ENCODE results near the gene TWSG1. TPM values are rescaled to one million over a fixed set of nuclear protein-coding genes. Genes with fewer than 3 reads are reported as not detected.

Gene TWSG1
- total and polyA plus RNA-seq, 8 donors = 8.2 to 76.0 (median 23.6) TPM

DNA sequence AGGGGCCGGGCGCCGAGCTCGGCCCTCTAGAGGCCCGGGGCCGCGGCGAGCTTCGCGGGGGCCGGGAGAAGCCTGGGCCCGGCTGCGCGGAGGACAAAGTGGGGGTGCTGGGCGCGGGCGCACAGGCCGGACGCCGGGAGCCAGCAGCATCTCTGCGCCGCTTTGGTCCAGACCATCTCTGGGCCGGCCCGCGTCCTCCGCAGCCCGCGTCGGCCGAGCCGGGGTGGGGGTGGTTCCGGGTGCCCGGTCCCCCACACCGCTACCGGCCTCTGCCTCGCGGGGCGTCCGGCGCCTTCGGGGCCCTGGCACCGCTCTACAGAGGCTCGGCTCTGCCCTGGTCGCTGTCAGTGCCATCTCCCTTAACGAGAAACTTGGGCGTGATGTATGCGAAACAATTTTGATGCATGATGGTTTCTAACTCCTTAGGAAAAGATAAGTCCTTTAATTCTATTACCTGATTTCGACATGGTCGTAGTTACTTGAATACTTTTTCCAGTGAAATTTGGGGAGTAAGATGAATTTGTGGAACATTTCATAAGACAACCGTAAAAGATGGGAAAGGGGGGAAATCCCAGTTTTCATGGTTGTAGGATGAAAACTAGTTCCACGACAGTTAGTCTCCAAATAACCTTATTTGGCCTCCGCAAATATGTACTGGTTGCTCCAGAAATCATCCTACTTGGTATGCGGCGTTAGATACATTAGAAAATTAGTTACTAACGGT, 562 bp downstream of the TWSG1 start:
- TF ChIP-seq POLR2A (IDR thresholded peaks at IDR 0.05) = no peak
- TF ChIP-seq, protein P1, sequence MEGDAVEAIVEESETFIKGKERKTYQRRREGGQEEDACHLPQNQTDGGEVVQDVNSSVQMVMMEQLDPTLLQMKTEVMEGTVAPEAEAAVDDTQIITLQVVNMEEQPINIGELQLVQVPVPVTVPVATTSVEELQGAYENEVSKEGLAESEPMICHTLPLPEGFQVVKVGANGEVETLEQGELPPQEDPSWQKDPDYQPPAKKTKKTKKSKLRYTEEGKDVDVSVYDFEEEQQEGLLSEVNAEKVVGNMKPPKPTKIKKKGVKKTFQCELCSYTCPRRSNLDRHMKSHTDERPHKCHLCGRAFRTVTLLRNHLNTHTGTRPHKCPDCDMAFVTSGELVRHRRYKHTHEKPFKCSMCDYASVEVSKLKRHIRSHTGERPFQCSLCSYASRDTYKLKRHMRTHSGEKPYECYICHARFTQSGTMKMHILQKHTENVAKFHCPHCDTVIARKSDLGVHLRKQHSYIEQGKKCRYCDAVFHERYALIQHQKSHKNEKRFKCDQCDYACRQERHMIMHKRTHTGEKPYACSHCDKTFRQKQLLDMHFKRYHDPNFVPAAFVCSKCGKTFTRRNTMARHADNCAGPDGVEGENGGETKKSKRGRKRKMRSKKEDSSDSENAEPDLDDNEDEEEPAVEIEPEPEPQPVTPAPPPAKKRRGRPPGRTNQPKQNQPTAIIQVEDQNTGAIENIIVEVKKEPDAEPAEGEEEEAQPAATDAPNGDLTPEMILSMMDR (IDR thresholded peaks at IDR 0.05) = no peak
- TF ChIP-seq EP300 (IDR thresholded peaks at IDR 0.05) = no peak
- TF ChIP-seq POLR2AphosphoS5 (IDR thresholded peaks at IDR 0.05) = no peak
- intact Hi-C loops (cut with DNase I; ENCODE audit: low total_unique reads) = no loop called here
- Histone ChIP-seq H3K27me3 (no peaks in the 10 kb centered on the region), H3K9me3 (no peaks in the 10 kb centered on the region), H3K4me1 (peaks cover 14 to 43% (median 23%) of the 10 kb centered on the region in 4 donors), H3K27ac (peak overlapping the region; percentile 71 to 96 (median 89)), H3K4me3 (peak overlapping the region; percentile 75 to 97 (median 85)), H3K36me3 (peaks cover 0 to 29% (median 23%) of the 10 kb centered on the region in 4 donors)
- peak; percentile 25 to 45 for DNase-seq
- 3 to 7% (median 4%) methylated on average over 22 to 55 of the region's 55 CpGs for WGBS, 5 donors

DNA sequence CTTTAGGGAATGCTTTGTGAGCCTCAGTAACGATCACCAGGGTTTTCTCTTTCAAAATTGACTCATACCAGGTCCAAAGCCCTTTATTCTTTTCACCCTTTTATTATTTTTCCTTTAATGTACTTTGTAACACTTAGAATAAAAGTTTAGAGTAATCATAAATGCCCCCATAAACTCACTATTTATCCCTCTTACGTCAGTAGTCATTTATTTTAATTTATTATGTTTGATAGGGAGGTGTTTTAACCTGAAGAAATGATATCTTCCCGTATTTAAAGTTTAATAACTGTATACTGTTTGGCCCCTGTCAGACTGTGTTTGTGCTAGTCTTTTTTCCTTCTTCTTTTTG, 1.1 kb downstream of the TWSG1 start:
- DNase-seq = no peak
- intact Hi-C loops (cut with DNase I; ENCODE audit: low total_unique reads) = no loop called here
- Histone ChIP-seq H3K36me3 (peaks cover 0 to 33% (median 26%) of the 10 kb centered on the region in 4 donors), H3K27me3 (no peaks in the 10 kb centered on the region), H3K9me3 (no peaks in the 10 kb centered on the region), H3K4me3 (peak overlapping the region; percentile 75 to 97 (median 85)), H3K27ac (peak overlapping the region in 2 of 5 donors; percentile 92 to 96), H3K4me1 (peaks cover 14 to 41% (median 23%) of the 10 kb centered on the region in 4 donors)
- TF ChIP-seq POLR2AphosphoS5 (IDR thresholded peaks at IDR 0.05) (no peak), POLR2A (IDR thresholded peaks at IDR 0.05) (no peak), EP300 (IDR thresholded peaks at IDR 0.05) (no peak)
- TF ChIP-seq, protein P1 (IDR thresholded peaks at IDR 0.05) = no peak
- 43 to 53% (median 46%) methylated on average over 3 of the region's 3 CpGs for WGBS, 5 donors

DNA sequence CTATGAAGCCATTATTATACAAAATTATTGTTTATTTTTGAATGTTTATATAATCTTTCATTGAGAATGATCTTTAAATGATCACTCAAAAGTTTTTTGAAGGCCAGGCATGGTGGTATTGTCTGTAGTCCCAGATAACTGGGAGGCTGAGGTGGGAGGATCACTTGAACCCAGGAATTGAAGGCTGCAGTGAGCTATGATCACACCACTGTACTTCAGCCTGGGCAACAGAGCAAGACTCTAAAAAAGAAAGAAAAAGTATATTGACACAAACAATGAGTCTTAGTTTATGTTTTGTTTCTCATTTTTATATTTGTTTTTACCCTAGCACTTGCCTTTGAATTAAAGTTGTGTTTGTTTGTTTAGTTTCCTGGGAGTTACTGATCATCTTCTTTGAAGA, 2.3 kb downstream of the TWSG1 start:
- H3K9me3 ChIP-seq = no peaks in the 10 kb centered on the region
- H3K27ac ChIP-seq = no peak overlapping the region
- no peaks in the 10 kb centered on the region for H3K27me3 ChIP-seq
- intact Hi-C loops (cut with DNase I; ENCODE audit: low total_unique reads) = no loop called here
- DNase-seq = no peak
- H3K4me1 ChIP-seq = peaks cover 14 to 41% (median 23%) of the 10 kb centered on the region in 4 donors
- TF ChIP-seq POLR2A (IDR thresholded peaks at IDR 0.05) = no peak
- TF ChIP-seq, protein P1 (IDR thresholded peaks at IDR 0.05) = no peak
- TF ChIP-seq POLR2AphosphoS5 (IDR thresholded peaks at IDR 0.05) = no peak
- no peak for TF ChIP-seq EP300 (IDR thresholded peaks at IDR 0.05)
- no peak overlapping the region for H3K4me3 ChIP-seq
- peaks cover 0 to 44% (median 34%) of the 10 kb centered on the region in 4 donors for H3K36me3 ChIP-seq

DNA sequence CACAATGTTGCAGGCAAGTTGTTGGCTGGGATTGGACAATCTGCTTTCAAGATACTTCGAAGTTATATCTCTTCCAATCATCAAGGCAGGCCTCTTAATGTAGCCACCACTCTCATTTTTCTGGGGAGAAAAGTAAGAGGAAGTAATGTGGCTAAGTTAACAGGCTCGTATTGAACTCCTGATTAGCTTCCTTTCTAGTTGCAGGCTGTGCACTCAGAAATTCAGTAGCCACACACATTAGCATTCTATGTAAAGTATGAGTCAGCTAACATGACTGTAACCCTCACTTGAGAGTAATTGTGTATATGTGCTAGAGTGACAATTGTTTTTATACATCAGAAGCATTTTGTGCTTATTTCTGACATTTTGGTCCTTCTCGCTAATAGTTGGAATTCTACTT, 3.3 kb downstream of the TWSG1 start:
- peaks cover 0 to 49% (median 34%) of the 10 kb centered on the region in 4 donors for H3K36me3 ChIP-seq
- no peak overlapping the region for H3K4me3 ChIP-seq
- no peaks in the 10 kb centered on the region for H3K27me3 ChIP-seq
- peak in 1 of 3 donors; percentile 6 for TF ChIP-seq POLR2AphosphoS5 (IDR thresholded peaks at IDR 0.05)
- TF ChIP-seq POLR2A (IDR thresholded peaks at IDR 0.05) = no peak
- TF ChIP-seq EP300 (IDR thresholded peaks at IDR 0.05) = no peak
- TF ChIP-seq, protein P1 (IDR thresholded peaks at IDR 0.05) = no peak
- DNase-seq = peak in 1 of 2 donors; percentile 10
- no peak overlapping the region for H3K27ac ChIP-seq
- 47 to 60% (median 54%) methylated on average over 3 of the region's 3 CpGs for WGBS, 5 donors
- H3K4me1 ChIP-seq = peaks cover 14 to 41% (median 23%) of the 10 kb centered on the region in 4 donors
- H3K9me3 ChIP-seq = no peaks in the 10 kb centered on the region
- intact Hi-C loops (cut with DNase I; ENCODE audit: low total_unique reads) = no loop called here
